Mesenchymal stem cell (in vitro differentiated cells and primary cell): Measurements from ENCODE around the gene BRIP1.

Experiments used
- DNase-seq: peaks from one replicate; pipeline ENCODE4 v3.0.0-alpha.2; 2013
- H2AFZ ChIP-seq: one replicate; pipeline ENCODE4 v1.6.1; 2013; ENCODE audit warnings: low read depth, mild to moderate bottlenecking, control low read depth, inconsistent platforms, low read length, moderate library complexity
- H2AK5ac ChIP-seq: 2 replicates; pipeline ENCODE4 v1.6.1; 2013; ENCODE audit warnings: low read length, moderate library complexity, mild to moderate bottlenecking, inconsistent platforms; ENCODE audit not compliant: severe bottlenecking
- H2BK120ac ChIP-seq: one replicate; pipeline ENCODE4 v1.6.1; 2013; ENCODE audit warnings: low read depth, mild to moderate bottlenecking, inconsistent platforms, low read length, moderate library complexity
- H2BK12ac ChIP-seq, 2 experiments: one replicate each; pipeline ENCODE4 v1.6.1; 2013; ENCODE audit warnings: inconsistent platforms in 2 of 2, low read length in 2 of 2, mild to moderate bottlenecking in 2 of 2, moderate library complexity in 2 of 2, control low read depth in 1 of 2
- H2BK15ac ChIP-seq: one replicate; pipeline ENCODE4 v1.6.1; 2013; ENCODE audit warnings: mild to moderate bottlenecking, low read depth, inconsistent platforms; ENCODE audit not compliant: poor library complexity, severe bottlenecking
- H2BK5ac ChIP-seq: 2 replicates; pipeline ENCODE4 v1.6.1; 2013; ENCODE audit warnings: low read depth, mild to moderate bottlenecking, low read length, control low read depth, inconsistent platforms; ENCODE audit not compliant: poor library complexity, severe bottlenecking
- H3K14ac ChIP-seq, 2 experiments: one replicate each; pipeline ENCODE4 v1.6.1; 2013; ENCODE audit warnings: inconsistent platforms in 2 of 2, low read length in 2 of 2, control low read depth in 1 of 2, mild to moderate bottlenecking in 1 of 2, moderate library complexity in 1 of 2
- H3K18ac ChIP-seq, 2 experiments: one replicate each; pipeline ENCODE4 v1.6.1; 2013; ENCODE audit warnings: inconsistent platforms in 2 of 2, low read length in 2 of 2, control low read depth in 1 of 2, low read depth in 1 of 2, mild to moderate bottlenecking in 1 of 2
- H3K23ac ChIP-seq, 2 experiments: one replicate each; pipeline ENCODE4 v1.6.1; 2013; ENCODE audit warnings: inconsistent platforms in 2 of 2, low read length in 2 of 2, mild to moderate bottlenecking in 2 of 2, moderate library complexity in 2 of 2, control low read depth in 1 of 2
- H3K27ac ChIP-seq: 2 replicates; pipeline ENCODE4 v1.5.1; 2013; ENCODE audit warnings: mild to moderate bottlenecking, moderate library complexity, low read length, control low read depth, inconsistent platforms; ENCODE audit not compliant: poor library complexity, severe bottlenecking
- H3K27me3 ChIP-seq, 2 experiments: 2 replicates each; pipeline versions ENCODE4 v1.6.1 to v1.7.0; 2013; ENCODE audit warnings: low read length in 2 of 2, mild to moderate bottlenecking in 2 of 2, moderate library complexity in 2 of 2, control low read depth in 1 of 2, inconsistent platforms in 1 of 2; ENCODE audit not compliant: control insufficient read depth in 1 of 2, insufficient read depth in 1 of 2
- H3K36me3 ChIP-seq, 2 experiments: 2 replicates each; pipeline versions ENCODE4 v1.6.1 to v1.7.0; 2013; ENCODE audit warnings: low read length in 2 of 2, control low read depth in 1 of 2, inconsistent platforms in 1 of 2, low read depth in 1 of 2, mild to moderate bottlenecking in 1 of 2; ENCODE audit not compliant: insufficient read depth in 2 of 2, control insufficient read depth in 1 of 2
- H3K4ac ChIP-seq, 2 experiments: one replicate each; pipeline ENCODE4 v1.6.1; 2013; ENCODE audit warnings: inconsistent platforms in 2 of 2, low read length in 2 of 2, mild to moderate bottlenecking in 2 of 2, moderate library complexity in 2 of 2, control low read depth in 1 of 2, low read depth in 1 of 2
- H3K4me1 ChIP-seq: 2 replicates; pipeline ENCODE4 v1.6.1; 2013; ENCODE audit warnings: low read depth, low read length, control low read depth; ENCODE audit not compliant: control insufficient read depth, insufficient read depth
- H3K4me2 ChIP-seq: 2 replicates; pipeline ENCODE4 v1.6.1; 2013; ENCODE audit warnings: low read length, mild to moderate bottlenecking, inconsistent platforms; ENCODE audit not compliant: poor library complexity, severe bottlenecking
- H3K4me3 ChIP-seq, 2 experiments: 2 replicates each; pipeline versions ENCODE4 v1.5.1 to v1.7.0; 2013; ENCODE audit warnings: low read length in 2 of 2, mild to moderate bottlenecking in 2 of 2, control low read depth in 1 of 2, low read depth in 1 of 2; ENCODE audit not compliant: insufficient read depth in 1 of 2
- H3K79me1 ChIP-seq: replicated peaks from 2 replicates; pipeline ENCODE4 v1.6.1; 2013; ENCODE audit warnings: mild to moderate bottlenecking, control low read depth, low read length, inconsistent platforms; ENCODE audit not compliant: poor library complexity, severe bottlenecking
- H3K9ac ChIP-seq: 2 replicates; pipeline ENCODE4 v1.7.0; 2013; ENCODE audit warnings: mild to moderate bottlenecking, low read length, moderate library complexity
- H3K9me3 ChIP-seq: 2 replicates; pipeline ENCODE4 v1.7.0; 2013; ENCODE audit warnings: mild to moderate bottlenecking, low read length; ENCODE audit not compliant: control insufficient read depth
- H4K8ac ChIP-seq: one replicate; pipeline ENCODE4 v1.6.1; 2013; ENCODE audit warnings: inconsistent platforms, mild to moderate bottlenecking, low read length, moderate library complexity
- H4K91ac ChIP-seq: one replicate; pipeline ENCODE4 v1.6.1; 2013; ENCODE audit warnings: mild to moderate bottlenecking, low read length, inconsistent platforms
- WGBS: methylation state at CpG from one replicate; pipeline ENCODE4 v1.1.7; 2013; ENCODE audit warnings: mixed read lengths; 5-methylcytosine and 5-hydroxymethylcytosine counted together

The BRIP1 gene

GRCh38 chr17:61686113-61686512 is 177.2 kb downstream of the BRIP1 start:
- Histone ChIP-seq H3K4me1 (no peaks in the 10 kb centered on the region), H4K91ac (no peak overlapping the region), H2BK120ac (no peak overlapping the region), H3K4me2 (no peak overlapping the region), H3K4me3 (no peak overlapping the region), H3K14ac (no peak overlapping the region), H3K9ac (no peak overlapping the region), H4K8ac (no peak overlapping the region), H2BK12ac (no peak overlapping the region), H3K18ac (no peak overlapping the region), H2BK15ac (no peak overlapping the region), H2AK5ac (no peak overlapping the region), H2BK5ac (no peak overlapping the region), H2AFZ (no peak overlapping the region), H3K27ac (no peak overlapping the region), H3K79me1 (no peaks in the 10 kb centered on the region), H3K4ac (no peak overlapping the region), H3K23ac (no peak overlapping the region), H3K36me3 (no peaks in the 10 kb centered on the region), H3K9me3 (no peaks in the 10 kb centered on the region), H3K27me3 (no peaks in the 10 kb centered on the region)
- WGBS, result 100% methylated on average over 1 of the region's 1 CpG
- no peak for DNase-seq

- H3K27ac ChIP-seq, result no peak overlapping the region
- no peak for DNase-seq
- H3K4me1 ChIP-seq, result no peaks in the 10 kb centered on the region
- no peaks in the 10 kb centered on the region for H3K9me3 ChIP-seq
- H3K79me1 ChIP-seq, result no peaks in the 10 kb centered on the region
- H3K4ac ChIP-seq, result no peak overlapping the region
- no peak overlapping the region for H3K14ac ChIP-seq
- H3K4me2 ChIP-seq, result no peak overlapping the region
- no peaks in the 10 kb centered on the region for H3K27me3 ChIP-seq
- H2AK5ac ChIP-seq, result no peak overlapping the region
- no peak overlapping the region for H2AFZ ChIP-seq
- H2BK120ac ChIP-seq, result no peak overlapping the region
- H3K4me3 ChIP-seq, result no peak overlapping the region
- no peak overlapping the region for H3K23ac ChIP-seq
- no peaks in the 10 kb centered on the region for H3K36me3 ChIP-seq
- no peak overlapping the region for H2BK12ac ChIP-seq
- no peak overlapping the region for H2BK15ac ChIP-seq
- no peak overlapping the region for H2BK5ac ChIP-seq
- no peak overlapping the region for H3K9ac ChIP-seq
- no peak overlapping the region for H3K18ac ChIP-seq
- 100% methylated on average over 3 of the region's 5 CpGs for WGBS
- no peak overlapping the region for H4K91ac ChIP-seq
- H4K8ac ChIP-seq, result no peak overlapping the region
These were observed 178.5 kb downstream of the BRIP1 start for GRCh38 chr17:61684818-61685217.

- H3K9me3 ChIP-seq, result no peaks in the 10 kb centered on the region
- no peak overlapping the region for H3K23ac ChIP-seq
- H3K27ac ChIP-seq, result no peak overlapping the region
- no peaks in the 10 kb centered on the region for H3K27me3 ChIP-seq
- H2AK5ac ChIP-seq, result no peak overlapping the region
- no peak overlapping the region for H4K91ac ChIP-seq
- H3K4me3 ChIP-seq, result no peak overlapping the region
- no peaks in the 10 kb centered on the region for H3K79me1 ChIP-seq
- no peaks in the 10 kb centered on the region for H3K36me3 ChIP-seq
- H3K9ac ChIP-seq, result no peak overlapping the region
- no peak overlapping the region for H2BK5ac ChIP-seq
- H3K14ac ChIP-seq, result no peak overlapping the region
- no peak overlapping the region for H2BK12ac ChIP-seq
- WGBS, result 100% methylated on average over 1 of the region's 1 CpG
- no peak overlapping the region for H3K18ac ChIP-seq
- H3K4me1 ChIP-seq, result no peaks in the 10 kb centered on the region
- H4K8ac ChIP-seq, result no peak overlapping the region
- H3K4ac ChIP-seq, result no peak overlapping the region
- DNase-seq, result no peak
- no peak overlapping the region for H2BK120ac ChIP-seq
- no peak overlapping the region for H2BK15ac ChIP-seq
- no peak overlapping the region for H3K4me2 ChIP-seq
- H2AFZ ChIP-seq, result no peak overlapping the region
These were observed 179.2 kb downstream of the BRIP1 start for GRCh38 chr17:61684172-61684571.

- DNase-seq, result no peak
- H3K4ac ChIP-seq, result no peak overlapping the region
These were observed 179.9 kb downstream of the BRIP1 start for GRCh38 chr17:61683466-61683865.

More at GRCh38 chr17:61683466-61683865, 179.9 kb downstream of the BRIP1 start:
- no peak overlapping the region for H2AK5ac ChIP-seq
- no peak overlapping the region for H3K4me3 ChIP-seq
- H3K27ac ChIP-seq, result no peak overlapping the region
- no peaks in the 10 kb centered on the region for H3K79me1 ChIP-seq
- H3K9ac ChIP-seq, result no peak overlapping the region
- H3K4me2 ChIP-seq, result no peak overlapping the region
- no peak overlapping the region for H2BK15ac ChIP-seq
- H3K23ac ChIP-seq, result no peak overlapping the region
- H3K14ac ChIP-seq, result no peak overlapping the region
- no peak overlapping the region for H2BK120ac ChIP-seq
- no peak overlapping the region for H3K18ac ChIP-seq
- 100% methylated on average over 2 of the region's 2 CpGs for WGBS
- no peaks in the 10 kb centered on the region for H3K27me3 ChIP-seq
- H2BK12ac ChIP-seq, result no peak overlapping the region
- no peaks in the 10 kb centered on the region for H3K36me3 ChIP-seq
- H2AFZ ChIP-seq, result no peak overlapping the region
- no peak overlapping the region for H4K8ac ChIP-seq
- H3K9me3 ChIP-seq, result no peaks in the 10 kb centered on the region
- no peak overlapping the region for H2BK5ac ChIP-seq
- H4K91ac ChIP-seq, result no peak overlapping the region
- no peaks in the 10 kb centered on the region for H3K4me1 ChIP-seq
